ENCODE results near the gene USP47. TPM values are rescaled to one million over a fixed set of nuclear protein-coding genes. Genes with fewer than 3 reads are reported as not detected.

USP47 gene
- total RNA-seq, 2 experiments from 2014 or later: 41.3 to 43.8 TPM

DNA sequence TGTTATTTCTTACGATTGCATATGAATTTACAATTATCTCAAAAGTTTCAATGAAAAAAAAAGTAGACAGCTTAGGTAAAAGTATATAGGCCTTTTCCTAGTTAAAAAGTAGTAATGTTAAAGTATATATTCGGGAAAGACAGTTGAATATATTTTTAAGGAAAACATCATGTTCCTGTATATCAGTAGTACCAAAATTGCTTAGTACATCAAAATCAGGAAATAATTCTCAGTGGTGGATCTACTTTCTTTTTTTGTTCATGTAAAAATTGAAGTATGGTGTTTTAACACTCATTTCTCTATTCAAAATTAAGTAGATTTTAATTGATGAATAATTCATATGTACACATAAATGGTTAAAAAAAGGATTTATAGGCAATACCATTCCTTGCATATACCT lies 73.9 kb downstream of the USP47 start:
- peaks cover 8% of the 10 kb centered on the region for H3K4me1 Mint-ChIP-seq
- H3K27me3 Mint-ChIP-seq: no peaks in the 10 kb centered on the region
- no peaks in the 10 kb centered on the region for H3K9me3 Mint-ChIP-seq
- H3K27ac Mint-ChIP-seq: no peak overlapping the region
- H3K4me3 Mint-ChIP-seq: no peak overlapping the region
- no peak for DNase-seq
- H3K36me3 Mint-ChIP-seq: peaks cover 13% of the 10 kb centered on the region

GRCh38 chr11:11916981-11917399 lies 75.2 kb downstream of the USP47 start:
- H3K27ac Mint-ChIP-seq: no peak overlapping the region
- H3K4me1 Mint-ChIP-seq: peaks cover 8% of the 10 kb centered on the region
- peaks cover 7% of the 10 kb centered on the region for H3K36me3 Mint-ChIP-seq
- no peaks in the 10 kb centered on the region for H3K27me3 Mint-ChIP-seq
- H3K4me3 Mint-ChIP-seq: no peak overlapping the region
- DNase-seq: no peak
- H3K9me3 Mint-ChIP-seq: no peaks in the 10 kb centered on the region

GRCh38 chr11:11923828-11924227 lies 82.1 kb downstream of the USP47 start:
- Mint-ChIP-seq H3K27ac (no peak overlapping the region), H3K4me3 (no peak overlapping the region), H3K9me3 (no peaks in the 10 kb centered on the region), H3K27me3 (no peaks in the 10 kb centered on the region), H3K4me1 (peaks cover 20% of the 10 kb centered on the region), H3K36me3 (peaks cover 33% of the 10 kb centered on the region)
- no peak for DNase-seq

- Mint-ChIP-seq H3K27ac (no peak overlapping the region), H3K4me3 (no peak overlapping the region), H3K27me3 (no peaks in the 10 kb centered on the region), H3K9me3 (no peaks in the 10 kb centered on the region), H3K4me1 (peaks cover 9% of the 10 kb centered on the region), H3K36me3 (peaks cover 25% of the 10 kb centered on the region)
- no peak for DNase-seq
Observed at GRCh38 chr11:11929920-11930319, 88.1 kb downstream of the USP47 start.

GRCh38 chr11:11931461-11932055 lies 89.8 kb downstream of the USP47 start:
- no peak for DNase-seq
- Mint-ChIP-seq H3K4me1 (peaks cover under 1% of the 10 kb centered on the region), H3K36me3 (peaks cover 15% of the 10 kb centered on the region), H3K9me3 (no peaks in the 10 kb centered on the region), H3K27me3 (no peaks in the 10 kb centered on the region), H3K27ac (no peak overlapping the region), H3K4me3 (no peak overlapping the region)

- Mint-ChIP-seq H3K27ac (no peak overlapping the region), H3K4me1 (no peaks in the 10 kb centered on the region), H3K9me3 (no peaks in the 10 kb centered on the region), H3K4me3 (no peak overlapping the region), H3K27me3 (no peaks in the 10 kb centered on the region), H3K36me3 (peaks cover 14% of the 10 kb centered on the region)
- no peak for DNase-seq
Observed at GRCh38 chr11:11935536-11935935, 93.8 kb downstream of the USP47 start.

DNA sequence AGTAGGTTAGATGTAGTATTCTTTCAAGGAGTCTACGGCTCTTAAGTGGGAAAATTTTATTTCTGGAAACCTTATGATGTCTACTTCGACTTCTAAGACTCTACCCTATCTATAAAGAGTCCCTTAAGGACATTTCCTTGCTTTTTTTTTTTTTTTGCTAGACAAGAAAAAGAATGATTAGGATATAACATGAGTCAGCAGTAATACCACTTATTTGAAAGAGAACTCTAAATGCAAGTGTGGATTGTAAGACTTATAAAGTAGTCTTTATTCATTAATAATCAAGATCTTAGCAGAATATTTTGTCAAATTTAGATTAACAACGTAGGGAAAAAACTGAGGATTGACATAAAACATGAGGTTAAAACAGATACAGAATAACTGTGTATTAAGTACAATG lies 95.7 kb downstream of the USP47 start:
- H3K36me3 Mint-ChIP-seq: peaks cover 13% of the 10 kb centered on the region
- H3K27me3 Mint-ChIP-seq: no peaks in the 10 kb centered on the region
- no peak overlapping the region for H3K4me3 Mint-ChIP-seq
- DNase-seq: no peak
- no peaks in the 10 kb centered on the region for H3K9me3 Mint-ChIP-seq
- H3K27ac Mint-ChIP-seq: no peak overlapping the region
- H3K4me1 Mint-ChIP-seq: no peaks in the 10 kb centered on the region

DNA sequence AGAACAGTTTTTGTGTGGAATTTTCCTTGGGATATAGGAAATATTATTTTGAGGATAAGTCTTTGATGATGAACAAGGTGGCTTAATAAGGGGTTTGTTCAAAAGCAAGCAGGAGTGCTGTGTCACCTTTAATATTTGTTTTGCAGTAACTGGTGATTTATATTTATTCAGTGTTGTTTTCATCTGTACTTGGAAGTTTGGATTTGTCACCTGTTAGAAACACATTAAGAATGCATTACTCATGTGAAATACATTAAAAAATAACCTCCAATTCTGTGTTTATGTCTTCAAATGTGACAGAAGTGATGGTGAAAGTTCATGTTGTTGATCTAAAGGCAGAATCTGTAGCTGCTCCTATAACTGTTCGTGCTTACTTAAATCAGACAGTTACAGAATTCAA lies 96.2 kb downstream of the USP47 start:
- peaks cover 12% of the 10 kb centered on the region for H3K36me3 Mint-ChIP-seq
- H3K27ac Mint-ChIP-seq: no peak overlapping the region
- no peaks in the 10 kb centered on the region for H3K4me1 Mint-ChIP-seq
- no peak overlapping the region for H3K4me3 Mint-ChIP-seq
- no peaks in the 10 kb centered on the region for H3K9me3 Mint-ChIP-seq
- H3K27me3 Mint-ChIP-seq: no peaks in the 10 kb centered on the region
- DNase-seq: no peak

DNA sequence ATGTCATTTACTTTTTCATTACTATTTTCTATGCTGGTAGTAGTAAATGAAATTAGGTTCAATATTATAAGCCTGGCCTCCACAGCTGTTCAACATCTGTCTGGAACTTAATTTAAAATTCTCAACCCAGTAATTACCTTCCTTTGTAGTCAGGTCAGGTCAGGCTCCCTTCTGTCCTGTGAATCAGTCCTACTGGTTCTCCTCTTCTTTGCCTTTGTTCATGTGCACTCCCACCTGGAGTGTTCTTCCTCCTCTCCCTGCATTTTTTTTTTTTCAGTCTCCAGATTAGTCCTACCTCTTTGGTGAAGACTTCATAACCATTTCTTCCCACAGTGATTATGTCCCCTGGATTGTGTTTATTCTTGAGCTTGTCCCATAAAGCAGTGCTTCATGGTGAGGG lies 98.8 kb downstream of the USP47 start:
- DNase-seq: no peak
- H3K27ac Mint-ChIP-seq: peak overlapping the region; percentile 14
- no peaks in the 10 kb centered on the region for H3K9me3 Mint-ChIP-seq
- no peaks in the 10 kb centered on the region for H3K4me1 Mint-ChIP-seq
- no peak overlapping the region for H3K4me3 Mint-ChIP-seq
- H3K36me3 Mint-ChIP-seq: peaks cover 13% of the 10 kb centered on the region
- no peaks in the 10 kb centered on the region for H3K27me3 Mint-ChIP-seq

GRCh38 chr11:11942668-11943067 lies 100.9 kb downstream of the USP47 start:
- no peaks in the 10 kb centered on the region for H3K9me3 Mint-ChIP-seq
- no peaks in the 10 kb centered on the region for H3K4me1 Mint-ChIP-seq
- no peak overlapping the region for H3K27ac Mint-ChIP-seq

GRCh38 chr11:11944444-11944843 lies 102.7 kb downstream of the USP47 start:
- H3K27me3 Mint-ChIP-seq: no peaks in the 10 kb centered on the region
- no peaks in the 10 kb centered on the region for H3K9me3 Mint-ChIP-seq
- DNase-seq: no peak
- H3K36me3 Mint-ChIP-seq: peaks cover 6% of the 10 kb centered on the region
- no peaks in the 10 kb centered on the region for H3K4me1 Mint-ChIP-seq
- H3K4me3 Mint-ChIP-seq: no peak overlapping the region
- no peak overlapping the region for H3K27ac Mint-ChIP-seq

More at GRCh38 chr11:11942668-11943067, 100.9 kb downstream of the USP47 start:
- Mint-ChIP-seq H3K36me3 (peaks cover 13% of the 10 kb centered on the region), H3K4me3 (no peak overlapping the region), H3K27me3 (no peaks in the 10 kb centered on the region)
- no peak for DNase-seq

- Mint-ChIP-seq H3K36me3 (peaks cover 6% of the 10 kb centered on the region), H3K27me3 (no peaks in the 10 kb centered on the region), H3K9me3 (no peaks in the 10 kb centered on the region), H3K4me1 (no peaks in the 10 kb centered on the region), H3K27ac (no peak overlapping the region), H3K4me3 (no peak overlapping the region)
- no peak for DNase-seq
Observed at GRCh38 chr11:11946180-11946579, 104.4 kb downstream of the USP47 start.

- Mint-ChIP-seq H3K36me3 (peaks cover 6% of the 10 kb centered on the region), H3K4me1 (no peaks in the 10 kb centered on the region), H3K27ac (no peak overlapping the region), H3K9me3 (no peaks in the 10 kb centered on the region), H3K4me3 (no peak overlapping the region), H3K27me3 (no peaks in the 10 kb centered on the region)
- DNase-seq: no peak
Observed at GRCh38 chr11:11946878-11947277, 105.1 kb downstream of the USP47 start.

DNA sequence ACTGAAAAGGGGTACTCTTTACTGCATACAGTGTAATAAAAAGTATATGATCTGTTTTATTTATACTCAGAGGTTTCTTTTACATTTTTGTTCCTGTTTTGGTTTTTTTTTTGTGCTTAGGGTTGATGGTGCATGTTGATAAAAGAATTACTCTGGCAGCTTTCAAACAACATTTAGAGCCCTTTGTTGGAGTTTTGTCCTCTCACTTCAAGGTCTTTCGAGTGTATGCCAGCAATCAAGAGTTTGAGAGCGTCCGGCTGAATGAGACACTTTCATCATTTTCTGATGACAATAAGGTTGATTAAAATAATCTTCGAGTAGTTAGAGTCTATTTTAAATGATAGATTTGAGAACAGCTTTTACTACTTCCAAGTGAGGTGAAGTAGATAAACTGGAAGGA lies 106.1 kb downstream of the USP47 start:
- no peak for DNase-seq
- no peaks in the 10 kb centered on the region for H3K27me3 Mint-ChIP-seq
- H3K9me3 Mint-ChIP-seq: no peaks in the 10 kb centered on the region
- no peaks in the 10 kb centered on the region for H3K4me1 Mint-ChIP-seq
- peaks cover 11% of the 10 kb centered on the region for H3K36me3 Mint-ChIP-seq
- H3K27ac Mint-ChIP-seq: no peak overlapping the region
- no peak overlapping the region for H3K4me3 Mint-ChIP-seq

DNA sequence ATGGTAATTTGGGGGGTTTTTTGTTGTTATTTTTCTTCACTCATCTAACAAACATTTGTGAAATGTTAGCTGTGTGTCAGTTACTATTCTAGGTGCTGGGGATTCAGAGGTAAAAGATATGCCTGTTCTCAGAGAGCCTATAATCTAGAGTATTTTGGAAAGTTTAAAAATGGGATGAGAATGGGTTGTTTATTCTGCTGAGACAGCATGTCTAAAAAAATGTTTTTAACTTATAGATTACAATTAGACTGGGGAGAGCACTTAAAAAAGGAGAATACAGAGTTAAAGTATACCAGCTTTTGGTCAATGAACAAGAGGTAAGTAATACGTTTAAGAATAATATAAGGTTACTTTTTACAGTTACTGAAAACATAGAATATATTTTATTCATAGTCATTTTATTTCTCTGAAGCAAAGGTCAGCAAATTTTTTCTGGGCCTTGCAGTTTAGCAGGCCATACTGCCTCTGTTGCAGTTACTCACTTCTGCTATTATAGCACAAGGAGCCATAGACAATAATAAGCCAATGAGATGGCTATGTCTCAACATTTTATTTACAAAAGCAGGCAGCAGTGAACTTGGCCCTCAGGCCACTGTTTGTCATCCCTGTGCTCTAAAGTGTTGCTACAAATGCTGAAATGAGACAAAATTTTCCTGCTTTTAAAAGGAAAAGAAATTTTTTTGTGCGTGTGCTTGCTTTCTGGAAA lies 106.6 kb downstream of the USP47 start:
- Mint-ChIP-seq H3K9me3 (no peaks in the 10 kb centered on the region), H3K4me1 (no peaks in the 10 kb centered on the region), H3K27ac (no peak overlapping the region), H3K27me3 (no peaks in the 10 kb centered on the region), H3K36me3 (peaks cover 11% of the 10 kb centered on the region), H3K4me3 (no peak overlapping the region)
- no peak for DNase-seq

- Mint-ChIP-seq H3K36me3 (peaks cover 11% of the 10 kb centered on the region), H3K9me3 (no peaks in the 10 kb centered on the region), H3K27me3 (no peaks in the 10 kb centered on the region), H3K27ac (no peak overlapping the region), H3K4me3 (no peak overlapping the region), H3K4me1 (no peaks in the 10 kb centered on the region)
- no peak for DNase-seq
Observed at GRCh38 chr11:11949482-11949881, 107.7 kb downstream of the USP47 start.
